NCI-H526 treated with DMSO at 0.1 percent for 48 hours (cell line): ENCODE data around the gene SP5.
"Not testable (repeated sequence)": the region's sequence is repeated elsewhere in the genome, so short reads cannot be mapped to it uniquely, and the experiment has no call there.

ENCODE experiments used
- DNase-seq: peaks from one replicate; lab custom pipeline; 2025; lab: John Stamatoyannopoulos, UW

SP5 gene

GRCh38 chr2:170739048-170739447, 23.9 kb downstream of the SP5 start:
- DNase-seq, result no peak

GRCh38 chr2:170739507-170740046, 24.4 kb downstream of the SP5 start:
- no peak for DNase-seq

- DNase-seq, result no peak
These were observed 25.5 kb downstream of the SP5 start for GRCh38 chr2:170740660-170741059.

- DNase-seq, result no peak
These were observed 26.9 kb downstream of the SP5 start for GRCh38 chr2:170742000-170742399.

- no peak for DNase-seq
These were observed 27.9 kb downstream of the SP5 start for GRCh38 chr2:170742896-170743529.

GRCh38 chr2:170743530-170744239, 28.5 kb downstream of the SP5 start:
- no peak for DNase-seq

- no peak for DNase-seq
These were observed 29.3 kb downstream of the SP5 start for GRCh38 chr2:170744248-170745002.

- DNase-seq, result no peak
These were observed 30.2 kb downstream of the SP5 start for GRCh38 chr2:170745305-170745704.

- DNase-seq, result no peak
These were observed 32.8 kb downstream of the SP5 start for GRCh38 chr2:170747921-170748320.

GRCh38 chr2:170751555-170751954, 36.4 kb downstream of the SP5 start:
- not testable (repeated sequence) for DNase-seq

GRCh38 chr2:170761572-170761971, 46.4 kb downstream of the SP5 start:
- no peak for DNase-seq

- no peak for DNase-seq
These were observed 47.6 kb downstream of the SP5 start for GRCh38 chr2:170762760-170763159.

GRCh38 chr2:170763232-170763631, 48.1 kb downstream of the SP5 start:
- DNase-seq, result no peak

GRCh38 chr2:170764880-170765261, 49.7 kb downstream of the SP5 start:
- no peak for DNase-seq

GRCh38 chr2:170766693-170767092, 51.6 kb downstream of the SP5 start:
- no peak for DNase-seq
